ENCODE data around the gene NDST3.

NDST3 gene

DNA sequence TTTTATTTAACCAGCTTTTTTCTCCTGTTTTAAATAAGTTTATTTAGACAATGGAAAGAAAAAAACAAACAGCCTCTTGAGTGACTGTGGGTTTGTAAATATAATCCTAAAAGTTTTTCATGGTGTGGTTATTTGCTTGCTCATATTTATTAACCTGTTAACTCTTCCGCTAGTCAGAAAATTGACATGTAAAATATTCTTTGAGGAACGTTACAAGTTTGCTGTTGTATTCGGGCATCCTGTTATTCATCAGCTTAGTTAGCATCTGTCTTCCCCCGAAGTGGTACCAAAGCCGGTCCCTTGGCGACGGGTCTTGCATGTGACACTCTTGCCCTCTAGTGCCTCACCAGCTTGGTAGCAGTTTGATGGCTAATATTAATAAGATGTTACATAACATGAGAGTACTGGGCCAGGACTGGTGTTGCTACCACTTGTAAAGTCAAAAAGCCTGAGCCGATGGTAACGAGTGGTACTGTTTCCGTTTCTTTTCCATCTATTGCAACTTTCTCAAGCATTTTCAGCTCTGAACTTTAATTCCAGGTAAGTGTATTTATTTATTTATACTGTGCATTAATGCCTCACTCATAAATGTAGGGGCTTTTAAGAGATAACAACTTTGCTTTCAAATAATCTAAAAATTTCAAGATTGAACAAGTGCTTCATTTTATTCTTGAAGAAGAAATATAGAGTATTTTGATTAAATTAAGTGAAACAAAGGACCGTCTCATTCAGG lies at the start of gene NDST3:
Gene NDST3, plus strand, starts transcription at position 434 of the 733 bp plus-strand sequence. CDS start 19,425 bp downstream, outside the sequence.
- peak; percentile 3 for DNase-seq

DNA sequence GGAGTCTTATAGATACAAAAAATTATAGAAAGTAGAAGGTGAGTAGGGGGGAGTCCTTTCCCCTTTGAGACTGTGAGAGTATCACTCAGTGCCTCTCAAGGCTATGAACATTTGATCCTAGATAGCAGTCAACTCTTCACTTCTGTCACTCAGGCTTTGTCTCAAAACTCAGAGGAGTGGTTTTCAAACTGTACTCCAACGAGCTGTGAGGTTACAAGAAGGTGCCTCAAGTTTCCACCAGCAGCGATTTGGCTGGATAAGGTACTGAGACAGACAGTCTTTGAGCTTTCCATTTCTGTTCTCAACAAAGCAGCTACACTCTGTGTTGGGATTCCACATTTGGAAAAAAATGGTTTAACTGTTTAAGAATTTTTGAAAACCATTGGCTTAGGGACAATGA lies 48.0 kb upstream of the NDST3 start:
- DNase-seq: no peak

DNA sequence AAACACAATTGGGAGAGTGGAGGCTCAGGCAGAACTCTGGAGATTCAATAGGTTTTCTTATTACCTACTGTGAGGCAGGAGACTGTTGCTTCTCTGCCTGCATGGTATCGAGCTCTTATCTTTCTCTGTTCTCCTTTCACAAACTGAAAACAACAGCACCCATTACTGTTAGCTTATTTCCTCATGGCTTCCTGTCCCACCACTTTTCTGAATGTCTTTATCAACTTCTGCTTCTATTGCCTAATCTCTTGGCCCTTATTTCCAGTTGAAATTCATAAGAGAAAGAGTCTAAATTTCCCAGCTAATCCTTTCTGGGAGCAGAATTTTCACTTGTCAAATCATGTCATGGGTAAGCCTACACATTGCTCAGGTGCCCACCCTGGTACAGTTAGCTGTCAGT lies 46.8 kb upstream of the NDST3 start:
- DNase-seq: no peak

DNA sequence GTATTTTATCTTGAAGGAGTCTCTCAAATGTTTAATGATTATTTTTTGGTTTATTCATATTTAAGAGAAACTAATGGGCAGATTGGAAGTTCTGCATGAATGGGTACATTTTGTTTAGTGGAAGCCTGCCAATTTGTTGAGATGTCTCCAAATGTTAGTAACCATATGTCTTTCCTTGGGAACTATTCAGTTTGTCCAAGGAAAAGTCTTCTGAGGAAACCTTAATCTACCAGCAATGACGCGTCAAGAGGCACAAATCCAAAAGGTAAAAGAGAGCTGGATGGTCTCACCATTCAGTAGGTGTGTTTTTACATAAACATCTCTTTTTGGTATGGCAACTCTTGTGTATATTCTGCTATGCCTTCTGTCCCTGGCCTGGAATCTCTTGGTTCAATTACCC lies 37.4 kb upstream of the NDST3 start:
- DNase-seq: no peak

DNA sequence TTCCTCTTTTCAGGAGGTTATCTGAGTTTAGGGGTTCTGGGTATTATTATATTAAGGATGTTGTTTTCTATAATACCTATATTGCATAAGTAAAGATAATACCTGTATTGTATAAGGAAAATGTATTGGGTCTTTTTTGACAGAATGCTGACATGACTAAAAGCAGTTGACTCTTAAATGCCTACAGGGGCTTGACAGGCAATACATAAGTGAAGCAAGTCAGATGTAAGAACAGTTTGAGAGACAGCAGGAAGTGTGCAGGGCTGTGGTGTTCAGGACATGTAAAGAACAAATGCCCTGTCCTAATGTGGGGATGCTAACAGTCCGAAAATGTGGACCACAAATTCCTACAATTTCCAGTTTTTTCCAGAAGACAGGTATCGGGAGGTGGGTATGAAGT lies 30.2 kb upstream of the NDST3 start:
- no peak for DNase-seq

DNA sequence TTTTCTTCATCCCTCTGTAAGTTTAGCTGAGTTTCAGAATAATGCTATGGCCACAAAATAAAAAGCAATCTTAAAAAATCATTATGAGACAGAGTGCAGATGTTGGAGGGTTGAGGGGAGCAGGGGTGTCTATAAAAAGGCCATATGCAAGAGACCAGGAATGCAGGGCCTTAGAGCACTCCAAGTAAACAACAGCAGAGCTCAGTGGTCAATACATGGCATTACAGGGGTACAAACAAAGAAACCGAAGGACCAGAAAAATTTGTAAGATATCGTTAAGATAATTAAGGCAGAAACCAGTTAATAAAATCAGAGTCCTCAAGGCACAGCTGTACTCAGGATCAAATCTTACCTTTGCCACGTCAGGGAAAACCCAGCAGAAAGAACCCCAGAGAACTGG lies 28.4 kb upstream of the NDST3 start:
- no peak for DNase-seq

DNA sequence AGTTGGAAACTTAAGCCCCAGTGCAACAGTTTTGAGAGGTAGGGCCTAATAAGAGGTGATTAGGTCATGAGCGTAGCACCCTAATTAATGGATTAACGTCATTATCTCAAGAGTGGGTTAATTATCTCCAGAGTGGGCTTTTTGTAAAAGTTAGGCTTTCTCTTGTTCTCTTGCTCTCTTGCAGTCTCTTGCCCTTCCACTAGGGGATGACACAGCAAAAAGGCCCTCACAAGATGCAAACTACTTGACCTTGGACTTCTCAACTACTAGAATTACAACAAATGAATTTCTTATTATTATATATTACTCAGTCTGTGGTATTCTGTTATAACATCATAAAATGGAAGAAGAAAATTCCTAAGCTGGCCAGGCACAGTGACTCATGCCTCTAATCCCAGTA lies 22.1 kb upstream of the NDST3 start:
- no peak for DNase-seq

DNA sequence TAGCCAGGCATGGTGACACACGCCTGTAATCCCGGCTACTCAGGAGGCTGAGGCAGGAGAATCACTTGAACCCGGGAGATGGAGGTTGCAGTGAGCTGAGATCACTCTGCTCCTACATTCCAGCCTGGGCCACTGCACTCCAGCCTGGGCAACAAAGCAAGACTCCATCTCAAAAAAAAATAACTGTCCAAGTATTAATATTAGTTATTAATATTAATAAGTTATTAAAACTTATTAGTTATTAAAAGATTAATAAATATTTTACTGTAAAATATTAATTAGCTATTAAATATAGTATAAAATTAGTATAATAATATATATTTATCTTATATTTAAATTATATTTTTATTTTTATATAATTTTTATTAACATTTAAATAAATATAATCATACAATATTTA lies 19.5 kb upstream of the NDST3 start:
- DNase-seq: no peak

DNA sequence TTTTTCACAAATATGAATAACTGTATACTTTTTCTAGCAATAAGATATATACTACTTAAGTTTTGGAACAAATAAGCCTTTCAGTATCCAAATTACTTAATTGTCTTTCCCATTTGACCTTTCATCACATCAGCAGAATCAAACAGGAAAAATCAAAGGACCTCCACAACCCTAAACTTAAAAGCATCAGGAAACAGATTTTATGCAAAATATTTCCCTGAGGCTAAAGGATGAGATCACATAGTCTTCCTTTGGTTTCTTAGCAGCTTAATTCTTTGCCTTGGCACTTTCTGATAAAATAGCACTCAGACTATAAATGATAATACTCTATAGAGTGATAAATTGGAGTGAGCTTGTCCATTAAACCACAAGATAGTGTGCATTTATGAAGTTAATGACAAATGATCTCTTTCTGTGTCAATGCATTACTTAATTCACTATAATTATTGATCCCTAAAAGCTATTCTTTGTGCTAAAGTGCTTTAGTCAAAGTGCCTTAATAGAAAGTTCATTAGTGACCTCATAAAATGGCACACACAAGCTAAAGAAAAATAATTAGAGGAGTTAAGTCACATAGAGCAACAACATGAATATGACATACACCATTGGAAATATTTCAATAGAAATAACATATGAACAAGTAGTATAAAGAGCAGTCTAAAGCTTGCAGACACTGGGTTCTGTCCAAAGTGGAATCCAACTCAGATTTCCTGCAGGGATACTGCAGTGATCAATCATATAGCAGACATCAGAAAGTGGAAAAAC lies 15.7 kb upstream of the NDST3 start:
- DNase-seq: no peak

DNA sequence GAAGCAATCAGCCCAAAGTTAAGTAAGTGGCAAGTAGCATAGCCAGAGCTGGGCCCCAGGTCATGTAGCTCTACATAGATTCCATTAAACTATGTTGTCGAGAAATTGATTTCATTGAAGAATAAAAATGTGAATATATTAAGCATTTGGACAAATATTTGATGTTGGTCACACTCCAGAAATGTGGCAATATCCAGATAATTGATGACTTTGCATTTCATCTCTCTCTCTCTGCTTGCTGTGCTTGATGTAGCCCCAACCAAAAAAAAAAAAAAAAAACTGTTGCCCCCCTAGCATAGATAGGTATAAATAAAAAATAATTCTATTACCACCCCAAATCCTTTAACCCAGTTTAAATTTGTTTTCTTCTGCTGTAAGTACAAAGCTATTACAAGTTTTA lies 7.5 kb upstream of the NDST3 start:
- DNase-seq: no peak

DNA sequence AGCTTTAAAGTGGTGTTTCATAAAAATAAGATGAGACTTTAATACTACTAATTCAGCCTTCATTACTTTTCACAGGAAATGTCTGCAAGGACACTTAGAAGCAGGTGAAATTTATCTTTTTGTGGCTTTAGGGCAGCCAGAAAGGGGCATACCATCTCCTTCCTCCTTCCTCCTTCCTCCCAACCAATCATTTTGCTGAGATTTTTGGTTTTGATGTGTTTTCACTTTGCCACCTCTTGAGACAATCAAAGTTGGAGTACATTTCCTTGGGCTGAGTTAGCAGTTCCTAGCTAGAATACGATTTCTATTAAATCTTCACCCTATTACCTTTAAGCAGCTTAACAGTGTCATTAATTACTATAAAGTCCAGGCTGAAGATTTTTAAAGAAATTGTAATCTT lies 5.1 kb upstream of the NDST3 start:
- DNase-seq: no peak

DNA sequence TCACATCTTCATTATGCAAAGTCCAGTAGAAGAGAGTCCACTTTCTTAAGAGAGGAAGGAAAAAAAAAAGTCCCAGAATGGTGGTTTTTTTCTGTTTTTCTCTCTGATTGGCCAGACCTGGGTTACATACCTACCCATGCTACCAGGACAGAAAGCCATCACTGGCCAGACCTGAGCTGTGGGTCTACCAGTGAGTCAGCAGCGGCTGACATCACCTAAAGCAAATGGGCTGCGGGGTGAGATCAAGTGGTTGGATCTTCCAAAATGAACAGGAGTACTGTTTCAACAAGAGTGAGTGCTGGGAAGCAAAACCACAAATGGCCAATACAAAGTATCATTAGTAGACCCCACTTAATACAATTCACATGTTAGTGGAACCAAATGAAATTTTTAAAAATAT lies 1.6 kb upstream of the NDST3 start:
- DNase-seq: no peak

DNA sequence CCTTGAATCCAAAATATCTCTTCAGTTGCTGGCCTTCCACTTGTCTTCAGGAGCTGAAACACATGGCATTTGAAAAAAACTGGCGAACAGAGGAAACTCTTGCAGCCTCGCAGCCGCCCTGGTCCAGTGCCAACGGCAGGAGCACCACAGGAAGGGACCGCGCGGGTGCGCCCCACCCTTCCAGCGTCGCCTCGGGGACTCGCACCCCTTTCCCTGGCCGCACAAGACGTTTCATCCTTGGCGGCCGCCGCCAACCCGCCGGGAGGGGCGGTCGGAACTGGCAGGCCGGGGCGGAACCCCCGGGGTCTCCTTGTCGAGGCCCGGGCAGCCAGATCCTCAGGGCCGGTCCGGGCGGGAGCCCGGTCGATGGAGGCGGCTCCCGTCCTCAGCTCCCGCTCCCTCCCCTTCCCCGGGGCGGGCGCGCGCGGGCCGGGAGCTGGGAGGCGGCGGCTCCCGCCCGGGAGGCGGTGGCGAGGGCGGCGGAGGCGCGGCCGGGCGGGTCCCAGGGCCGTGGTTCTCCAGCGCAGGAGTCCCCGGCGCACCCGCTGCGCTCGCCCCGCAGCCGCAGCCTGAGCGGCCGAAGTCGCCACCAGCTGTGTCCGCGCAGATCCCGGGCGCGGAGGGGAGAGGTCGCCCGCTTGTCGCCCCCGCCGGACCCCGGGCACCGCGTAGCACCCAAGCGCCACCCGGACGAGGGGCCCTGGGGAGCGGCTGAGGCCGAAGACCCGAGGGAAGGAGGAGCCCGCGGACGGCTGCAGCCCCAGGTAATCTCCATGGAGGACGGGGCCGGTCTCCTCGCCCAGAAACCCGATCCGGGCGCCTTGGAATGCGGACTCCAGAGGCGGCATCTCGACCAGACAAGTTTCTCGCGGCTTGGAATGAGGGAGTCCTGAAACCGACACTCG lies 886 bp upstream of the NDST3 start:
- no peak for DNase-seq

DNA sequence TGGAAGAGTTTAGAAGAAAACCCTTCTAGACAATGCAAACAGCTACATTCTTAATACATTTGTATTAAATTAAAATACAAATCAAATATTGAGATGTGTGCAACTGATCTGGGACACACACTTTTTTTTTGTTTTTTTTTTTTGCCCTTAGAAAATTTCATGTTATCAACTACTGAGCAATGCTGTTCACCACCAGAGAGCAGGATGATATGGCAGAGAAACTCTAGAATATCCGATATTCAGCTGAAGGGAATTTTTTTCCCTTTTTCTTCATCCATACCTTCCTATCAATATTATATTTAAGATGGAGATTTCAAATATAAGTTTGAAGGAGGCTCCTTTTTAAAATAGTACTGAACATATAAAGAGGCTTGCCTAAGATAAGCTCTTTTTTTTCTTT lies 1.0 kb downstream of the NDST3 start:
- DNase-seq: no peak

DNA sequence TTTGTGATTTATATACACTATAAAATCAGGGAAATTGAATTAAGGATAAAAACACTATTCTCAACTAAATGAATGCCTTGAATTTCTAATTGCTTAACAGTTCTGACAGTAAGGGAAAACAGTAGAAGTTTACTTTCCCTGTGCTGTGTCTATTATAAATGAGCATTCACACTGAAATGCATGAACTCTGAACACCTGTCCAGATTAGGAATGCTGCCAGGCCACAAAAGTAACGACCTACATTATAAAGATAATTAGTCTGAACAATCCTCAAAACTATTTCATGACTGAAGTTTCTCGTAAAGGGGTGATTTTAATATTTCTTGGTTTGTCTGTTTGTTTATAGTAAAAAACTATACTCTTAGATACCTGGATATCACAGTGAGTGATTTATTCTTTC lies 2.0 kb downstream of the NDST3 start:
- no peak for DNase-seq

DNA sequence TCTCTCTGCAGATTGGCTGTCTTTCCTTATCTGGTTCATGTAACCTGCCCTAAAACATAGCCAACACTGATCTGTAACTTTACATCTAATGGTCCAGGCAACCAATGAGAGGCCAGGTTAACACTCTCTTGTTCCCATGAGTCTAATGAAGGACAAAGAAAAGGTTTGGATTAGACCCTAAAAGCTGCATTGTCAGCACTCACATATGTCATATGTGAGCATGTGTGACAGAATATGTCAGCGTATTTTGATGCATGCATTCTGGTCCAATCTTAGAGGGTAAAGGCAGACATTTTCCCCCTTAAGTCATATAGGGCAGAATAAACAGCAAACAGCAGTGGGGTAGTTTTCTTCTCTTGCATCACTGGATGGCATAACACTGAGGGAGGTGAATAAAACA lies 3.7 kb downstream of the NDST3 start:
- DNase-seq: no peak

DNA sequence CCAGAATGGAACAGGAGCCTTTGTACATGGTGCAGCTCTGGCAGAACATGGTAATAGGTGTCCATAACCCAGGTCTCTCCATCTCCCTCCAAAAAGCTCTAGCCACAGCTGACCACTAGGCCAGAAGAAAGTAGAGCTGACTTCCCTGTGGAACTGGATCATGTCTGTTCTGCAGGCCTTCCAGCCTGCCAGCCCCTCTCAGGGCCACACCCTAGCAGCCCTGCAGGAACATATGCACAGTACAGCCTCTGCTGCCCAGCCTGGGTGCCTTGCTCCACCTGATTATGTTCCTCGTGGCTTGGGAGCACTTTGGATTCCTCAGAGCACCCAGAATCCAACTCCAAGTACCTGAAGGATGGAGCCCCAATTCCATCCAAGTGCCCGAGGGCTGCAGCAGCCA lies 12.0 kb downstream of the NDST3 start:
- no peak for DNase-seq

DNA sequence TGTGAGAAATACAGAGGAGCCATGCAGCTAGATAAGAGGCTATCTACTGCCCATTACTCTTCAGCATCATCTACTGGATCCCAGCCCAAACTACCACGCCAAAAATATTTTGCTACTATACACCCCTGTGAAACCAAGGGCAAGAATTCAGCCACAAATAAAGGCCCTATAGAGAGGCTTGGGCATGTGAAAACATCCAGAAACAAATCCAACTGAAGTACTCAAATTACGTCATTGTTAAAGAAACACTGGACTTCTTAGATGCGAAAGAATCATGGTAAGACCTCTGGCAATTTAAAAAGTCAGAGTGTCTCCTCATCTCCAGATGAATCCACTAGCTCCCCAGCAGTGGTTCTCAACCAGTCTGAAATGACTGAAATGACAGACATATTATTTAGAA lies 12.8 kb downstream of the NDST3 start:
- no peak for DNase-seq

DNA sequence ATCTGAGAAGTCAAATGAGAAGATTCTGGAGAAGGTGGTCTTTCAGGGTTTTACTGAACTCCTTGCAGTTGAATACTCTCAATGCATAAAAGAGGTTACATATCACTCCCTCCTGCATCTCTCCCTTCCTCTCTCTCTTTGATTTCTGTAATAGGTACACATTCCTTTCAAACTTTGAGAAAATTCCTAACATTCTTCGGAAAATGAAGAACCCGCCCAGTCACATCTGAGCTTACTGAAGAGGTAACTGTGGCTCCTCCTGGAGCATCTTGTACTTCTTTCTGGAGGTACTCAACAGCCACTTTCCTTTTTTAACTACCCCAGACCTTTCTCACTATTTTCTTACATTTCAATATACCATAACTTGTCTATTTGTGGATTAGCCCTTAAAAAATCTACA lies 24.7 kb downstream of the NDST3 start:
- DNase-seq: no peak

DNA sequence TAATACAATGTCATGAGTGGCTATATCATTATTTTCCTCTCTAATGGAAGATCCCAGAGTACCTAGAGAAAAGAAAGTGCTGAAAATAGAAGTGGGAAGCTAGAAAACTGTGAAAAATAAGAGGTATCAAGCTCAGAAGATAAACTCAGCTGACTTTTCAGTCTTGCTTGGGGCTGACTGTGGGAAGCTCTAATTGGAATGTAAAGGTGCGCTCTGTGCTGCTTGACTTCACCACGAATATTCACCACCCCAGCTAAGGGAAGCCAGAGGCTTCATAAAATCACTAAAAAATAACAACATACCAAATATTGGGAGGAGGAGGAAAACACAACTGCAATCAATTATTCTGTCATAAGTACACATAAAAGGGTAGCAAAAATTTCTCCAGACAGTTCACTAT lies 25.1 kb downstream of the NDST3 start:
- DNase-seq: no peak

DNA sequence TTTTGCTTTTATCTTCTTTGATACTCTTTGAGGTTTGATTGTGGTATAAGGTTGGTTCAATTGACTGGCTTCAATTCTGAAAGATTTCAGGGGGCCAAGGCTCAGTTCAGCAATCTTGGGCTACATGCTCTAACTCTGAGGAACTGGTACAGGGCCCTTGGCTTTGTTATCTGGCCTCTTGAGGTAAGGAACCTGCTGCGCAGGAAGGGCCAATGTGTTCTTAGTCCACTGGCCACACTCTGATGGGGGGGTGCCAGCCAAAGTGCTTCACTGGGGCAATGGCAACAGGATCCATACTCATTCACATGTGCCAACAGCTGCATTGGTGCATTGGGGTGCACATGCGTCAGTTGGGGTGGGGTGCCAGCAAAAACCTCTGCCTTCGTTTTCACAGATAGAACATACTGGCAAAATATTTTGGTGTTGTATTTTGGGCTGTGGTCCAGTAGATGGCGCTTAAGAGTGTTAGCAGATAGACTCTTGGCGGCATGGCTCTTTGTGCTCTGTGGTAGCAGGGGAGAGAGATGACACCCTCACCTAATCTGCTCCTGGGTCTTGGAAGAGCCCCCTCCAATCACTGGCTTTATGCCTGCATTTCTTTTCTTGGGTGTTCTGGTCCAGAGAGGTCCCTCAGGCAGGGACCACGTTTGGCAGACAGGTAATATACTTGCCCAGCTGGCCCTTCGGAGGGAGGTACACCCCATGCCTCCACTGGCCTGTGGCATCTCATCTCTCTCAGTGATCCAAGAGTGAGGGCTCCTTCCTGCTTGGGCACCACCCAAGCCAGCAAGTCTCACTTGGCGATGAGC lies 42.9 kb downstream of the NDST3 start:
- DNase-seq: no peak

DNA sequence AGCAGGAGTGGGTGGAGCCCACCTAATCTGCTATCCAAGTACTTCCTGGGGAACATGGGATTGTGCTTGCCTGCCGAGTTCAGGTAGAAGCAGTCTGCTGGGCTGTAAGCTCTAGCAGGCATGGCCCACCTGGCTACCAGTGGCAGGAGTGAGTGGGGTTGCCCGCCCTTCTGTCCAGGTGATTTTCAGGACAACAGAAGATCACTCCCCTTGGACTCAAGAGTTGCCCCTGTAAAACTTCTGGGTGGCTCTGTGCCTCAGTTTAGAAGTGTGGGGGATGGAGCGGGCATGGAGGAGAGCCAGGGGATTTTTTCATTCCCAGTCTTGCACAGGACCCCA lies 43.5 kb downstream of the NDST3 start:
- no peak for DNase-seq

DNA sequence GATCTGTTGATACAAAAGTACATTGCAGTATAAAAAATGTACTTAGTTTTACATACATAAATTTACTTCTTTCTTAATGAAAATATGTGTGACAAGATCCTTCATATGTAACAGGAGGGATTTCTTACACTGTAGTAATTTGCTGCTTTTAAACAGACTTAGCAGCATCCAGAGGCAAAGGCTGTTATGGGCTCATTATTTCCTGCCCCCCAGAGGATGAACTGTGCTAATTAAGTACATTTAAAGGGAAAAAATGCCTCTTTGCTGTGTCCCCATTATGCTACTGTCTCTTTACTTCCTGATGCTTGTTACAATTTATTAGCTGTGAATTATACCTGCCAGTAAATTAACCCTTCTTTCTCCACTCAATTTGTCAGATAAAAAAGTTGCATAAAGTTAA lies 47.1 kb downstream of the NDST3 start:
- no peak for DNase-seq
